Raji (cell line): Measurements from ENCODE around the gene ANKRD12.

Experiments used
- POLR2A ChIP-seq: IDR thresholded peaks from 2 replicates; pipeline ENCODE4 v1.6.1; 2011; ENCODE audit warnings: low read depth, low read length, control low read depth; ENCODE audit not compliant: insufficient read depth

The ANKRD12 gene

GRCh38 chr18:9153256-9153655 lies 16.7 kb downstream of the ANKRD12 start:
- no peak for TF ChIP-seq POLR2A

- TF ChIP-seq POLR2A, result no peak
Observed at GRCh38 chr18:9156604-9157249, 20.1 kb downstream of the ANKRD12 start.

- TF ChIP-seq POLR2A, result no peak
Observed at GRCh38 chr18:9157806-9158205, 21.2 kb downstream of the ANKRD12 start.

- TF ChIP-seq POLR2A, result no peak
Observed at GRCh38 chr18:9160014-9160413, 23.4 kb downstream of the ANKRD12 start.

GRCh38 chr18:9172506-9173127 lies 36.0 kb downstream of the ANKRD12 start:
- no peak for TF ChIP-seq POLR2A

- no peak for TF ChIP-seq POLR2A
Observed at GRCh38 chr18:9173770-9174233, 37.2 kb downstream of the ANKRD12 start.

GRCh38 chr18:9174302-9174701 lies 37.7 kb downstream of the ANKRD12 start:
- no peak for TF ChIP-seq POLR2A

- TF ChIP-seq POLR2A, result no peak
Observed at GRCh38 chr18:9175115-9175514, 38.5 kb downstream of the ANKRD12 start.

GRCh38 chr18:9177031-9177430 lies 40.5 kb downstream of the ANKRD12 start:
- TF ChIP-seq POLR2A, result no peak

- TF ChIP-seq POLR2A, result no peak
Observed at GRCh38 chr18:9177466-9177865, 40.9 kb downstream of the ANKRD12 start.

GRCh38 chr18:9178557-9178956 lies 42.0 kb downstream of the ANKRD12 start:
- TF ChIP-seq POLR2A, result no peak

GRCh38 chr18:9181275-9181674 lies 44.7 kb downstream of the ANKRD12 start:
- TF ChIP-seq POLR2A, result no peak

- no peak for TF ChIP-seq POLR2A
Observed at GRCh38 chr18:9182852-9183399, 46.3 kb downstream of the ANKRD12 start.

- no peak for TF ChIP-seq POLR2A
Observed at GRCh38 chr18:9184998-9185613, 48.5 kb downstream of the ANKRD12 start.

GRCh38 chr18:9188359-9189231 lies 52.0 kb downstream of the ANKRD12 start:
- no peak for TF ChIP-seq POLR2A
